Left ventricle myocardium inferior (tissue), 1 donor: ENCODE measurements around the gene HOXD10. TPM values are rescaled to one million over a fixed set of nuclear protein-coding genes. Genes with fewer than 3 reads are reported as not detected.

ENCODE experiments used
- DNase-seq: peaks from one replicate; pipeline ENCODE4 v3.0.0-alpha.2; 2020
- H3K27ac ChIP-seq: fragments of 200-600 bp; replicated peaks from 2 replicates; pipeline ENCODE4 v1.8.0; 2021
- H3K27me3 ChIP-seq: fragments of 200-600 bp; 2 replicates; pipeline ENCODE4 v1.8.0; 2021; ENCODE audit warnings: low read depth
- H3K36me3 ChIP-seq: fragments of 200-600 bp; 2 replicates; pipeline ENCODE4 v1.8.0; 2021
- H3K4me1 ChIP-seq: fragments of 200-600 bp; 2 replicates; pipeline ENCODE4 v1.8.0; 2021
- H3K4me3 ChIP-seq: fragments of 200-600 bp; 2 replicates; pipeline ENCODE4 v1.8.0; 2021; ENCODE audit warnings: mild to moderate bottlenecking, moderate library complexity
- H3K9me3 ChIP-seq: fragments of 200-600 bp; replicated peaks from 2 replicates; pipeline ENCODE4 v1.8.0; 2021
- CTCF ChIP-seq: fragments of 200-600 bp; IDR thresholded peaks from 2 replicates; pipeline ENCODE4 v1.8.0; 2021; ENCODE audit warnings: antibody characterized with exemption, mild to moderate bottlenecking, borderline replicate concordance
- intact Hi-C: fragments of 100-400 bp; cut with micrococcal nuclease; formaldehyde crosslinking; loops from one replicate; pipeline ENCODE4 v1.11.0; 2022
- total RNA-seq: library from RNA; stranded (reverse); fragmentation: NEBNext Ultra II Directional; extraction: Animal tissue kit (Norgen Biotek cat#: 25700); gene quantifications from one replicate; pipeline ENCODE4 v1.2.1, GENCODE V29; 2021
- donor health status: DM: no; HTN: yes; CAD: no; lungs with severe emphysema.

Gene HOXD10
- total RNA-seq, 1 donor from 2014 or later = not detected

GRCh38 chr2:176140513-176141317 lies 24.1 kb downstream of the HOXD10 start:
- Histone ChIP-seq H3K27ac (no peak overlapping the region), H3K4me3 (peak overlapping the region; percentile 63), H3K27me3 (peaks cover 100% of the 10 kb centered on the region), H3K4me1 (peaks cover 27% of the 10 kb centered on the region), H3K36me3 (no peaks in the 10 kb centered on the region), H3K9me3 (no peaks in the 10 kb centered on the region)
- intact Hi-C loops = loop anchor here (5.0 kb wide), 2 partner anchors 312 to 512 kb away; no protein-coding TSS in a partner anchor
- peak; percentile 59 for DNase-seq
- TF ChIP-seq CTCF = peak; percentile 96

- Histone ChIP-seq H3K9me3 (no peaks in the 10 kb centered on the region), H3K4me1 (peaks cover 16% of the 10 kb centered on the region), H3K27me3 (peaks cover 100% of the 10 kb centered on the region), H3K36me3 (no peaks in the 10 kb centered on the region), H3K27ac (no peak overlapping the region), H3K4me3 (no peak overlapping the region)
- intact Hi-C loops = loop anchor here (5.0 kb wide), 2 partner anchors 310 to 510 kb away; no protein-coding TSS in a partner anchor
- DNase-seq = no peak
- TF ChIP-seq CTCF = no peak
Measured at GRCh38 chr2:176142281-176142680, 25.7 kb downstream of the HOXD10 start.

- TF ChIP-seq CTCF = no peak
- H3K4me3 ChIP-seq = no peak overlapping the region
- intact Hi-C loops = no loop called here
- DNase-seq = no peak
- no peaks in the 10 kb centered on the region for H3K9me3 ChIP-seq
- H3K27ac ChIP-seq = no peak overlapping the region
- peaks cover 100% of the 10 kb centered on the region for H3K27me3 ChIP-seq
- peaks cover 6% of the 10 kb centered on the region for H3K4me1 ChIP-seq
- no peaks in the 10 kb centered on the region for H3K36me3 ChIP-seq
Measured at GRCh38 chr2:176145085-176145969, 28.7 kb downstream of the HOXD10 start.

- DNase-seq = no peak
- Histone ChIP-seq H3K27me3 (peaks cover 100% of the 10 kb centered on the region), H3K4me3 (no peak overlapping the region), H3K27ac (no peak overlapping the region), H3K9me3 (no peaks in the 10 kb centered on the region), H3K36me3 (no peaks in the 10 kb centered on the region), H3K4me1 (no peaks in the 10 kb centered on the region)
- intact Hi-C loops = no loop called here
- no peak for TF ChIP-seq CTCF
Measured at GRCh38 chr2:176146101-176146500, 29.5 kb downstream of the HOXD10 start.

- no peak for DNase-seq
- Histone ChIP-seq H3K4me1 (peaks cover 3% of the 10 kb centered on the region), H3K36me3 (no peaks in the 10 kb centered on the region), H3K27me3 (peaks cover 100% of the 10 kb centered on the region), H3K4me3 (no peak overlapping the region), H3K27ac (no peak overlapping the region), H3K9me3 (no peaks in the 10 kb centered on the region)
- no peak for TF ChIP-seq CTCF
- intact Hi-C loops = no loop called here
Measured at GRCh38 chr2:176146645-176147044, 30.1 kb downstream of the HOXD10 start.
